B cell (primary cell): ENCODE data around the gene IKZF1. TPM values are rescaled to one million over a fixed set of nuclear protein-coding genes. Genes with fewer than 3 reads are reported as not detected.
A peak's percentile ranks its signal among the peaks of the same experiment; 100 is the strongest.

ENCODE experiments used
- ATAC-seq: fragments of 200-7000 bp; cut with Tn5 transposase; one replicate; pipeline ENCODE4 v1.10.0; 2021; ENCODE audit warnings: low read depth, mild to moderate bottlenecking, moderate number of reproducible peaks, moderate library complexity
- CTCF ChIA-PET: fragments of 350-600 bp; sonication (Branson Sonifier 250); formaldehyde crosslinking; loops from one replicate; lab custom pipeline; 2021; ENCODE audit warnings: antibody characterized with exemption, inconsistent platforms; lab: Charles Lee
- POLR2A ChIA-PET: fragments of 350-600 bp; sonication (Branson Sonifier 250); formaldehyde crosslinking; loops from one replicate; lab custom pipeline; 2021; ENCODE audit warnings: antibody characterized with exemption; lab: Charles Lee
- DNase-seq: peaks from one replicate; pipeline ENCODE4 v3.0.0; 2013
- H2AFZ ChIP-seq: 2 replicates; pipeline ENCODE4 v1.6.1; 2012; ENCODE audit warnings: mild to moderate bottlenecking, low read depth, low read length; ENCODE audit not compliant: insufficient read depth, poor library complexity, severe bottlenecking
- H3K27ac ChIP-seq, 2 donors: 1 replicate in 1 of 2; 2 replicates in 1 of 2; pipeline ENCODE4 v1.5.1; 2012 to 2013; ENCODE audit warnings: low read length in 2 of 2, mild to moderate bottlenecking in 2 of 2, moderate library complexity in 1 of 2
- H3K27me3 ChIP-seq, 4 experiments: fragments of 200-600 bp in 1 of 4; sonication (generic) in 1 of 4; replicated peaks in 1 of 4; 1 replicate in 2 of 4; 2 replicates in 2 of 4; pipeline versions ENCODE4 v1.6.1 to v1.7.0; 2013 to 2016; ENCODE audit warnings: low read length in 3 of 4, mild to moderate bottlenecking in 2 of 4, mixed read lengths in 1 of 4, moderate library complexity in 1 of 4; ENCODE audit not compliant: insufficient read depth in 4 of 4, control insufficient read depth in 3 of 4; ENCODE audit errors: control extremely low read depth in 1 of 4
- H3K36me3 ChIP-seq, 2 experiments: replicated peaks in 1 of 2; 1 replicate in 1 of 2; 2 replicates in 1 of 2; pipeline versions ENCODE4 v1.6.1 to v1.7.1; 2013; ENCODE audit warnings: low read length in 1 of 2; ENCODE audit not compliant: insufficient read depth in 2 of 2, control insufficient read depth in 1 of 2; ENCODE audit errors: control extremely low read depth in 1 of 2, extremely low read depth in 1 of 2
- H3K4me1 ChIP-seq, 2 donors: fragments of 200-600 bp in 1 of 2; sonication (generic) in 1 of 2; 1 replicate in 1 of 2; 2 replicates in 1 of 2; pipeline versions ENCODE4 v1.5.1 to v1.6.1; 2013 to 2017; ENCODE audit warnings: low read length in 2 of 2; ENCODE audit not compliant: control insufficient read depth in 2 of 2, insufficient read depth in 2 of 2
- H3K4me2 ChIP-seq: replicated peaks from 2 replicates; pipeline ENCODE3; 2012; ENCODE audit warnings: mild to moderate bottlenecking, low read depth, low read length; ENCODE audit not compliant: poor library complexity, severe bottlenecking
- H3K4me3 ChIP-seq, 5 experiments: fragments of 200-600 bp in 1 of 5; sonication (generic) in 1 of 5; 1 replicate in 3 of 5; 2 replicates in 2 of 5; pipeline versions ENCODE4 v1.5.1 to v1.7.0; 2011 to 2016; ENCODE audit warnings: low read length in 4 of 5, mild to moderate bottlenecking in 4 of 5, low read depth in 2 of 5, control low read depth in 1 of 5, moderate library complexity in 1 of 5; ENCODE audit not compliant: insufficient read depth in 1 of 5; ENCODE audit errors: control extremely low read depth in 1 of 5, extremely low read depth in 1 of 5
- H3K79me2 ChIP-seq: fragments of 200-600 bp; sonication (generic); one replicate; pipeline ENCODE4 v1.6.0; 2016; ENCODE audit warnings: low read length; ENCODE audit not compliant: control insufficient read depth, insufficient read depth
- H3K9ac ChIP-seq: fragments of 200-600 bp; sonication (generic); 2 replicates; pipeline ENCODE4 v1.6.1; 2017; ENCODE audit warnings: mild to moderate bottlenecking, low read length, moderate library complexity
- H3K9me3 ChIP-seq, 3 donors: one replicate each; pipeline versions ENCODE4 v1.6.1 to v1.7.1; 2013; ENCODE audit warnings: low read length in 2 of 3; ENCODE audit not compliant: control insufficient read depth in 2 of 3, insufficient read depth in 1 of 3; ENCODE audit errors: control extremely low read depth in 1 of 3
- H4K20me1 ChIP-seq: 2 replicates; pipeline ENCODE4 v1.6.0; 2012; ENCODE audit warnings: mild to moderate bottlenecking, low read length; ENCODE audit not compliant: insufficient read depth, control insufficient read depth, poor library complexity, severe bottlenecking
- H3K27ac Mint-ChIP-seq: one replicate; pipeline ENCODE4 v1.8.0; 2021; ENCODE audit warnings: mixed read lengths
- H3K27me3 Mint-ChIP-seq: one replicate; pipeline ENCODE4 v1.8.0; 2021; ENCODE audit warnings: mixed read lengths
- H3K4me1 Mint-ChIP-seq: one replicate; pipeline ENCODE4 v1.8.0; 2021; ENCODE audit warnings: mixed read lengths
- H3K4me3 Mint-ChIP-seq: one replicate; pipeline ENCODE4 v1.8.0; 2021; ENCODE audit warnings: mixed read lengths
- H3K9me3 Mint-ChIP-seq: one replicate; pipeline ENCODE4 v1.8.0; 2022; ENCODE audit warnings: mixed read lengths; ENCODE audit not compliant: insufficient read depth
- EZH2 ChIP-seq: IDR thresholded peaks from 2 replicates; pipeline ENCODE4 v1.6.1; 2012; ENCODE audit warnings: borderline replicate concordance, low read depth, mild to moderate bottlenecking, moderate library complexity, low read length; ENCODE audit not compliant: insufficient read depth, poor library complexity, severe bottlenecking
- WGBS: methylation state at CpG from one replicate; pipeline ENCODE4 v1.1.5; 2013; ENCODE audit warnings: missing lambda C conversion rate; ENCODE audit not compliant: insufficient coverage; 5-methylcytosine and 5-hydroxymethylcytosine counted together
- intact Hi-C: fragments of 100-400 bp; cut with micrococcal nuclease; formaldehyde crosslinking; loops from one replicate; pipeline ENCODE4 v1.10.0; 2022
- polyA plus RNA-seq: library from polyadenylated mRNA; depleted of rRNA; stranded (reverse); fragments of >200 nt; gene quantifications from 2 replicates; pipeline ENCODE4 v1.2.3, GENCODE V29; 2012
- total RNA-seq, 2 donors: library from RNA; stranded (reverse); fragments of 120-200 nt in 1 of 2; gene quantifications; 1 replicate in 1 of 2; 2 replicates in 1 of 2; pipeline versions ENCODE4 v1.2.3 to v1.2.4, GENCODE V29; 2013 to 2022
- TF ChIP-seq, protein P1 (sequence below): fragments of 200-600 bp; IDR thresholded peaks from one replicate; pipeline ENCODE4 v1.8.0; 2022; ENCODE audit warnings: antibody characterized with exemption, mild to moderate bottlenecking

IKZF1 gene
- total and polyA plus RNA-seq, 2 donors (not counting 1 experiment from before 2014, with no cell fraction given): 199 to 254 TPM

DNA sequence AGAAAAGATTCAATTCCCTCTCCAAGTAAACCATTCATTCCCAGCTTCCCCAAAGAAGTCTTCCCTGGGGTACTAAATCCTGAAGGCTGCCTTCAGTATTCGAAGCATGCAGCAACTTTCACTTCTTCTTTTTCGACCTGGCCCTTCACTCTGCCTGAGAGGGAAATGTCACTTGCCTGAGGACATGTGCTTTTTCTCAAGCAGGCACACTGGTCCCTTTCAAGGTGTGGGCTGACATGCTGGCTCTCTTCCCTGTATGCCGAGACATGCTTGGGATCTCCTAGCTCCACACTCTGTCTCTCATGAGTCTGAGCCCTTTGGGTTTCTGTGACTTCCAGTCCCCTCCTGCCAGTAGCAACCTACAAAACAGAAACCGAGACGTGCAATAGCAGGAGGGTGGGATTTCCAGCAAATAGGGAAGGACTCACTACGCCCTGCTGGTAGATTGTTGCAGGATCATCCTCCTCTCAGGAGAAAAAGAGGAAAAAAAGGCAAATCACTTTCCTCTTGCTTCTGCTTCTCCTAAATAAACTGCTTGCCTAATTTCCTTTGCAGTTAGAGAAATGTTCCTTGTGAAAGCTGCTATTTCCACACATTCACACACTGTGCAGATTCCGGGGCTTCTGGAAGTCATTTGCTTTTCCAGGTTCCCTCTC is 112.1 kb downstream of the IKZF1 start:
- Mint-ChIP-seq H3K9me3 (no peaks in the 10 kb centered on the region), H3K27me3 (no peaks in the 10 kb centered on the region), H3K4me3 (peak overlapping the region; percentile 84), H3K27ac (peak overlapping the region; percentile 91), H3K4me1 (peaks cover 65% of the 10 kb centered on the region)
- 18% methylated on average over 4 of the region's 7 CpGs for WGBS
- no peaks in the 10 kb centered on the region for H3K27me3 ChIP-seq
- H2AFZ ChIP-seq: peak overlapping the region; percentile 38
- no peaks in the 10 kb centered on the region for H3K36me3 ChIP-seq
- peak; percentile 82 for DNase-seq
- peaks cover 35% of the 10 kb centered on the region for H3K79me2 ChIP-seq
- peak overlapping the region; percentile 69 for H3K4me2 ChIP-seq
- no peak for TF ChIP-seq EZH2
- TF ChIP-seq, protein P1, sequence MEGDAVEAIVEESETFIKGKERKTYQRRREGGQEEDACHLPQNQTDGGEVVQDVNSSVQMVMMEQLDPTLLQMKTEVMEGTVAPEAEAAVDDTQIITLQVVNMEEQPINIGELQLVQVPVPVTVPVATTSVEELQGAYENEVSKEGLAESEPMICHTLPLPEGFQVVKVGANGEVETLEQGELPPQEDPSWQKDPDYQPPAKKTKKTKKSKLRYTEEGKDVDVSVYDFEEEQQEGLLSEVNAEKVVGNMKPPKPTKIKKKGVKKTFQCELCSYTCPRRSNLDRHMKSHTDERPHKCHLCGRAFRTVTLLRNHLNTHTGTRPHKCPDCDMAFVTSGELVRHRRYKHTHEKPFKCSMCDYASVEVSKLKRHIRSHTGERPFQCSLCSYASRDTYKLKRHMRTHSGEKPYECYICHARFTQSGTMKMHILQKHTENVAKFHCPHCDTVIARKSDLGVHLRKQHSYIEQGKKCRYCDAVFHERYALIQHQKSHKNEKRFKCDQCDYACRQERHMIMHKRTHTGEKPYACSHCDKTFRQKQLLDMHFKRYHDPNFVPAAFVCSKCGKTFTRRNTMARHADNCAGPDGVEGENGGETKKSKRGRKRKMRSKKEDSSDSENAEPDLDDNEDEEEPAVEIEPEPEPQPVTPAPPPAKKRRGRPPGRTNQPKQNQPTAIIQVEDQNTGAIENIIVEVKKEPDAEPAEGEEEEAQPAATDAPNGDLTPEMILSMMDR: no peak
- peak overlapping the region in 1 of 5 experiments; percentile 29 for H3K4me3 ChIP-seq
- ChIA-PET CTCF (interaction anchor here (0.6 to 10.4 kb wide), 25 partner anchors 11 to 273 kb away, joined by 3 to 211 read pairs (median 11); partner anchors contain the start of gene IKZF1), POLR2A (interaction anchor here (1.1 to 2.0 kb wide), 4 partner anchors 9 to 49 kb away, joined by 3 to 5 read pairs (median 4); no protein-coding TSS in a partner anchor)
- ATAC-seq: peak; percentile 64
- peaks cover 63 to 66% of the 10 kb centered on the region in 2 donors for H3K4me1 ChIP-seq
- peak overlapping the region; percentile 36 for H3K9ac ChIP-seq
- H4K20me1 ChIP-seq: no peaks in the 10 kb centered on the region
- intact Hi-C loops: loop anchor here (2.0 kb wide), 2 partner anchors 32 to 100 kb away; no protein-coding TSS in a partner anchor
- H3K9me3 ChIP-seq: no peaks in the 10 kb centered on the region
- H3K27ac ChIP-seq: peak overlapping the region; percentile 34 to 45

GRCh38 chr7:50418086-50418515 is 113.6 kb downstream of the IKZF1 start:
- intact Hi-C loops: loop anchor here (1.0 kb wide), 6 partner anchors 8 to 326 kb away; no protein-coding TSS in a partner anchor
- Histone ChIP-seq H3K4me2 (peak overlapping the region; percentile 18), H3K4me3 (no peak overlapping the region), H3K4me1 (peaks cover 49 to 51% of the 10 kb centered on the region in 2 donors), H3K9me3 (no peaks in the 10 kb centered on the region), H3K27ac (no peak overlapping the region), H2AFZ (no peak overlapping the region), H4K20me1 (no peaks in the 10 kb centered on the region), H3K36me3 (no peaks in the 10 kb centered on the region), H3K9ac (no peak overlapping the region), H3K27me3 (no peaks in the 10 kb centered on the region), H3K79me2 (peaks cover 30% of the 10 kb centered on the region)
- no peak for TF ChIP-seq EZH2
- TF ChIP-seq, protein P1: peak; percentile 88
- DNase-seq (peak; percentile 82), ATAC-seq (peak; percentile 78)
- Mint-ChIP-seq H3K27me3 (no peaks in the 10 kb centered on the region), H3K4me1 (peaks cover 54% of the 10 kb centered on the region), H3K4me3 (no peak overlapping the region), H3K27ac (no peak overlapping the region), H3K9me3 (no peaks in the 10 kb centered on the region)
- ChIA-PET CTCF (interaction anchor here (0.7 to 10.4 kb wide), 62 partner anchors 9 to 325 kb away, joined by 3 to 211 read pairs (median 5); partner anchors contain the start of genes IKZF1 and ZPBP), POLR2A (interaction anchor here (0.9 to 2.0 kb wide), 3 partner anchors 24 to 212 kb away, joined by 3 to 5 read pairs (median 4); no protein-coding TSS in a partner anchor)
- 5% methylated on average over 4 of the region's 4 CpGs for WGBS
